B cell (primary cell): ENCODE results near the gene METTL17.

Source experiments
- CTCF ChIP-seq: fragments of 200-600 bp; IDR thresholded peaks from one replicate; pipeline ENCODE4 v1.8.0; 2022; ENCODE audit warnings: antibody characterized with exemption, mild to moderate bottlenecking
- EZH2 ChIP-seq: IDR thresholded peaks from 2 replicates; pipeline ENCODE4 v1.6.1; 2012; ENCODE audit warnings: borderline replicate concordance, low read depth, mild to moderate bottlenecking, moderate library complexity, low read length; ENCODE audit not compliant: insufficient read depth, poor library complexity, severe bottlenecking

- TF ChIP-seq CTCF, result no peak
- no peak for TF ChIP-seq EZH2
These were observed 40.8 kb downstream of the METTL17 start for GRCh38 chr14:21030531-21030930.
